ENCODE results near the gene KCNQ1.

DNA sequence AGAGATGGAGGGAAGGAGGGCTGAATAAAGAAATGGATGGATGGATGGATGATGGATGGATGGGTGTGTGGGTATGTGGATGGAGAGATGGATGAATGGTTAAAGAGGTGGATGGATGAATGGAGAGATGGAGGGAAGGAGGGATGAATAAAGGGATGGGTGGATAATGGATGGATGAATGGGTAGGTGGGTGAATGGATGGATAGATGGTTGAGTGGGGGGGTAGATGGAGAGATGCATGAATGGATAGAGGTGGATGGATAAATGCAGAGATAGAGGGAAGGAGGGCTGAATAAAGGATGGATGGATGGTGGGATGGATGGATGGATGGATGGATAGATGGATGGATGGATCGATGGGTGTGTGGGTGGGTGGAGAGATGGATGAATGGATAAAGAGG, 369.2 kb downstream of the KCNQ1 start:
- TF ChIP-seq, protein P1, sequence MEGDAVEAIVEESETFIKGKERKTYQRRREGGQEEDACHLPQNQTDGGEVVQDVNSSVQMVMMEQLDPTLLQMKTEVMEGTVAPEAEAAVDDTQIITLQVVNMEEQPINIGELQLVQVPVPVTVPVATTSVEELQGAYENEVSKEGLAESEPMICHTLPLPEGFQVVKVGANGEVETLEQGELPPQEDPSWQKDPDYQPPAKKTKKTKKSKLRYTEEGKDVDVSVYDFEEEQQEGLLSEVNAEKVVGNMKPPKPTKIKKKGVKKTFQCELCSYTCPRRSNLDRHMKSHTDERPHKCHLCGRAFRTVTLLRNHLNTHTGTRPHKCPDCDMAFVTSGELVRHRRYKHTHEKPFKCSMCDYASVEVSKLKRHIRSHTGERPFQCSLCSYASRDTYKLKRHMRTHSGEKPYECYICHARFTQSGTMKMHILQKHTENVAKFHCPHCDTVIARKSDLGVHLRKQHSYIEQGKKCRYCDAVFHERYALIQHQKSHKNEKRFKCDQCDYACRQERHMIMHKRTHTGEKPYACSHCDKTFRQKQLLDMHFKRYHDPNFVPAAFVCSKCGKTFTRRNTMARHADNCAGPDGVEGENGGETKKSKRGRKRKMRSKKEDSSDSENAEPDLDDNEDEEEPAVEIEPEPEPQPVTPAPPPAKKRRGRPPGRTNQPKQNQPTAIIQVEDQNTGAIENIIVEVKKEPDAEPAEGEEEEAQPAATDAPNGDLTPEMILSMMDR (IDR thresholded peaks at IDR 0.05; ENCODE audit: extremely low read depth in 1 of 2, insufficient read depth in 1 of 2, low read depth in 1 of 2, low read length in 2 of 2) = no peak
- TF ChIP-seq POLR2AphosphoS5 (IDR thresholded peaks at IDR 0.05; ENCODE audit: insufficient read depth, low read depth, low read length) (no peak), EZH2 (IDR thresholded peaks at IDR 0.05; ENCODE audit: borderline replicate concordance, low read depth, low read length, severe bottlenecking) (no peak)
